ENCODE measurements around the gene DOK7.

The DOK7 gene

GRCh38 chr4:3462790-3463415, at the start of gene DOK7:
DOK7 (plus strand) TSS chr4:3463306; CDS start chr4:3463376, 70 bp downstream.
- peaks cover 57% of the 10 kb centered on the region for H3K27me3 Mint-ChIP-seq
- no peak within 1 kb of the TSS for H3K27ac Mint-ChIP-seq
- H3K4me3 Mint-ChIP-seq, result no peak within 1 kb of the TSS
- H3K4me1 Mint-ChIP-seq, result no peaks in the 10 kb centered on the region
- H3K36me3 Mint-ChIP-seq, result no peaks in the 10 kb centered on the region
- H3K9me3 Mint-ChIP-seq, result no peaks in the 10 kb centered on the region
- no peak for DNase-seq
- CTCF ChIA-PET, result no interaction called here

- CTCF ChIA-PET, result no interaction called here
- Mint-ChIP-seq H3K4me3 (no peak overlapping the region), H3K36me3 (no peaks in the 10 kb centered on the region), H3K4me1 (no peaks in the 10 kb centered on the region), H3K9me3 (no peaks in the 10 kb centered on the region), H3K27ac (no peak overlapping the region), H3K27me3 (no peaks in the 10 kb centered on the region)
- DNase-seq, result peak; percentile 16
These were observed 49.3 kb upstream of the DOK7 start for GRCh38 chr4:3413675-3414420.

DNA sequence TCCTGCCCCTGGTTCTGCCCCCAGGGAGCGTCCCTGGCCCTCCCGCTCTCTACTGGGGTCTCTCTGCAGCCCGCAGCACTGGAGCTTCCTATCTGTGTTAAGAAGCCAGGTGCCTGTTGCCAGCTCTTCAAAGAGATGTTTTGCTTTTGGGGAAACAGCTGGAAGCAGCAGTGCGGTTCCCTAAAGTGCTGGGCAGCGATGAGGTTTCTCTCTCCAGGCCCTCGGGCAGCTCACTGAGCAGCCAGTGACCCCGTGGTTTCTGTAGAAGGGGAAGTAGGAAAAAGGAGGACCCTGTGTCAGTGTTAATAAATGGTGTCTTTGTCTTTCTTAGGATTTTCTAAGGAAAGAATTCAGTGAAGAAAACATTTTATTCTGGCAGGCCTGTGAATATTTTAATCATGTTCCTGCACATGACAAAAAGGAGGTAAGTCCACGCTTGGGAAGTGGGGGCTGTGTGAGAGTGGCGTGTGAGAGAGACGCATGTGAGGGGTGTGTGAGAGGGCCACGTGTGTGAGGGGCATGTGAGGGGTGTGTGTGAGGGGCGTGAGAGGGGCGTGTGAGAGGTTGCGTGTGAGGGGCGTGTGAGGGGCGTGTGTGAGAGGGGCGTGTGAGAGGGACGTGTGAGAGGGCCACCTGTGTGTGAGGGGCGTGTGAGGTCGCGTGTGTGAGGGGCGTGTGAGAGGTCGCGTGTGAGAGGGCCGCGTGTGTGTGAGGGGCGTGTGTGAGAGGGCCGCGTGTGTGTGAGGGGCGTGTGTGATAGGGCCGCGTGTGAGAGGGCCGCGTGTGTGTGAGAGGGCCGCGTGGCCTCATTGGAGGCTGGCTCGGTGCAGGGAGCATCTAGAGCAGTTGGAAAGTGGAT, 48.5 kb upstream of the DOK7 start:
- Mint-ChIP-seq H3K4me3 (no peak overlapping the region), H3K27me3 (no peaks in the 10 kb centered on the region), H3K27ac (no peak overlapping the region), H3K9me3 (no peaks in the 10 kb centered on the region), H3K36me3 (no peaks in the 10 kb centered on the region), H3K4me1 (no peaks in the 10 kb centered on the region)
- CTCF ChIA-PET, result no interaction called here
- DNase-seq, result peak; percentile 10

DNA sequence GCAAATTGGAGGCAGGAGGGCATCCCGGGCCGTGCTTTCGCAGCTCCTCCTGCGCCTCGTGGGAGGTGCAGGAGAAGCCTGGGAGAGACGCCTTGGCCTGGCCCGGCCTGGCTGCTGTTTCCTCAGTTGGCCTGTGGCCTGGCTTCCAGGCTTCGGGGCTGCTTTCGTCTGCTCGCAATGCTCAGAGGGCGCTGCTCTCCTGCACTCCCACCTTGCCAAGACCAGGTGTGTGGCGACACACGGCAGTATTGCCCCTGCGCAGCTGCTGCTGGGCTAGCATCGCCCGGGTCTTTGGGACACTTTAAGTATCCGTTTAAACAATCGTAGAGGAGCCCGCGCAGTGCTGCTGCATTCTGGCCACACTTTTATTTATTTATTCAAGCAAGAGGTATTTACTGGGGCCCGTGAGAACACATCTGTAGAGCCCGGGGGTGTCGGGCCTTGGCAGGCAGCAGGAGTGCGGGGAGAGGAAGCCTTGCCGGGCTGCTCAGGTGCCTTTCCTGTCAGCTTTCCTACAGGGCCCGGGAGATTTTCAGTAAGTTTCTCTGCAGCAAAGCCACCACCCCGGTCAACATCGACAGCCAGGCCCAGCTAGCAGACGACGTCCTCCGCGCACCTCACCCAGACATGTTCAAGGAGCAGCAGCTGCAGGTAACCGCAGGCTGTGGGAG, 47.5 kb upstream of the DOK7 start:
- peak; percentile 3 for DNase-seq
- CTCF ChIA-PET, result no interaction called here
- Mint-ChIP-seq H3K4me3 (no peak overlapping the region), H3K27ac (no peak overlapping the region), H3K9me3 (no peaks in the 10 kb centered on the region), H3K4me1 (no peaks in the 10 kb centered on the region), H3K27me3 (no peaks in the 10 kb centered on the region), H3K36me3 (no peaks in the 10 kb centered on the region)

- no peaks in the 10 kb centered on the region for H3K27me3 Mint-ChIP-seq
- H3K4me1 Mint-ChIP-seq, result no peaks in the 10 kb centered on the region
- no peak overlapping the region for H3K27ac Mint-ChIP-seq
- no peaks in the 10 kb centered on the region for H3K9me3 Mint-ChIP-seq
- DNase-seq, result no peak
- no peak overlapping the region for H3K4me3 Mint-ChIP-seq
- no peaks in the 10 kb centered on the region for H3K36me3 Mint-ChIP-seq
- CTCF ChIA-PET, result no interaction called here
These were observed 46.8 kb upstream of the DOK7 start for GRCh38 chr4:3416270-3416669.

DNA sequence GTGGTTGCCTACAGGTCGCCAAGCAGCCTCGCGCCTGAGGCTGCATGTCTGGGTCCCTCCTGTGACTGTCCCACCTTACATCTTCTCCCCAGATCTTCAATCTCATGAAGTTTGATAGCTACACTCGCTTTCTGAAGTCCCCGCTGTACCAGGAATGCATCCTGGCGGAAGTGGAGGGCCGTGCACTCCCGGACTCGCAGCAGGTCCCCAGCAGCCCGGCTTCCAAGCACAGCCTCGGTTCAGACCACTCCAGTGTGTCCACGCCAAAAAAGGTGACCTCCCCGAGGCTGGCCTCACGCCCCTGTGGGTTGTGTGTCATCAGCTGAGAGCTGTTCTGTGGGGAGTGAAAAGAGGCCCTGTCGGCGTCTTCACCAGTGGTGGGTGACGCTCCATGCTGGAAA, 46.3 kb upstream of the DOK7 start:
- no peaks in the 10 kb centered on the region for H3K36me3 Mint-ChIP-seq
- no peak overlapping the region for H3K27ac Mint-ChIP-seq

GRCh38 chr4:3417448-3417847, 45.7 kb upstream of the DOK7 start:
- Mint-ChIP-seq H3K27me3 (no peaks in the 10 kb centered on the region), H3K27ac (no peak overlapping the region), H3K4me1 (no peaks in the 10 kb centered on the region), H3K4me3 (no peak overlapping the region), H3K9me3 (no peaks in the 10 kb centered on the region), H3K36me3 (no peaks in the 10 kb centered on the region)
- DNase-seq, result no peak
- CTCF ChIA-PET, result no interaction called here

More for the DNA sequence above, 46.3 kb upstream of the DOK7 start:
- H3K27me3 Mint-ChIP-seq, result no peaks in the 10 kb centered on the region
- no peaks in the 10 kb centered on the region for H3K9me3 Mint-ChIP-seq
- CTCF ChIA-PET, result no interaction called here
- no peaks in the 10 kb centered on the region for H3K4me1 Mint-ChIP-seq
- no peak overlapping the region for H3K4me3 Mint-ChIP-seq
- no peak for DNase-seq

GRCh38 chr4:3418029-3418762, 44.9 kb upstream of the DOK7 start:
- H3K4me1 Mint-ChIP-seq, result no peaks in the 10 kb centered on the region
- CTCF ChIA-PET, result no interaction called here
- H3K36me3 Mint-ChIP-seq, result no peaks in the 10 kb centered on the region
- no peak overlapping the region for H3K27ac Mint-ChIP-seq
- DNase-seq, result no peak
- H3K9me3 Mint-ChIP-seq, result no peaks in the 10 kb centered on the region
- H3K27me3 Mint-ChIP-seq, result no peaks in the 10 kb centered on the region
- no peak overlapping the region for H3K4me3 Mint-ChIP-seq

- Mint-ChIP-seq H3K27me3 (no peaks in the 10 kb centered on the region), H3K9me3 (no peaks in the 10 kb centered on the region), H3K4me3 (no peak overlapping the region), H3K4me1 (no peaks in the 10 kb centered on the region), H3K27ac (no peak overlapping the region), H3K36me3 (no peaks in the 10 kb centered on the region)
- DNase-seq, result no peak
- CTCF ChIA-PET, result interaction anchor here (1.2 kb wide), 1 partner anchor 50 kb away, joined by 3 read pairs; no protein-coding TSS in a partner anchor
These were observed 43.1 kb upstream of the DOK7 start for GRCh38 chr4:3419836-3420605.

GRCh38 chr4:3420606-3420955, 42.5 kb upstream of the DOK7 start:
- Mint-ChIP-seq H3K27me3 (no peaks in the 10 kb centered on the region), H3K27ac (no peak overlapping the region), H3K4me3 (no peak overlapping the region), H3K9me3 (no peaks in the 10 kb centered on the region), H3K4me1 (no peaks in the 10 kb centered on the region), H3K36me3 (no peaks in the 10 kb centered on the region)
- DNase-seq, result no peak
- CTCF ChIA-PET, result interaction anchor here (0.9 to 1.2 kb wide), 2 partner anchors 23 to 51 kb away, joined by 3 read pairs; no protein-coding TSS in a partner anchor

GRCh38 chr4:3420956-3421355, 42.1 kb upstream of the DOK7 start:
- Mint-ChIP-seq H3K4me3 (no peak overlapping the region), H3K4me1 (no peaks in the 10 kb centered on the region), H3K27me3 (no peaks in the 10 kb centered on the region), H3K27ac (no peak overlapping the region), H3K36me3 (no peaks in the 10 kb centered on the region), H3K9me3 (no peaks in the 10 kb centered on the region)
- no peak for DNase-seq
- CTCF ChIA-PET, result interaction anchor here (0.9 kb wide), 1 partner anchor 22 kb away, joined by 3 read pairs; no protein-coding TSS in a partner anchor

DNA sequence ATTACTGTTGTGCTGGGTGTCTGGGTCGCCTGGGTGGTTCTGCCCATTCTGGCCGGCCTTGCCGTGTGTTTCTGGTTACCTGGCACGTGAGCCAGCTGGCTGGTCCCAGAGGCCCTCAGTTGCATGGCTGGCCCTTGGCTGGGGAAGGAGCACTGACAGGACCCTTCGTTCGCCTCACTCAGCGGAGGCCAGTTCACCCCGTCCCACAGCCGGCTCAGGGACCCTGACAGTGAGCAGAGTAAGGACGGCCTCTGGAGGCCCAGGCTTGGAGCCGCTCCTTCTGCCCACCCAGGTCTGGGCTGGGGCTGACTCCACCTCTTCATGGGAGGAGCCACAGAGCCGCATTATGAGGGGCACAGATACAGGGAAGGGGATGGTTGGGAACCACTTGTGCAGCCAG, 41.6 kb upstream of the DOK7 start:
- no peaks in the 10 kb centered on the region for H3K27me3 Mint-ChIP-seq
- no peaks in the 10 kb centered on the region for H3K4me1 Mint-ChIP-seq
- H3K9me3 Mint-ChIP-seq, result no peaks in the 10 kb centered on the region
- DNase-seq, result no peak
- no peaks in the 10 kb centered on the region for H3K36me3 Mint-ChIP-seq
- no peak overlapping the region for H3K4me3 Mint-ChIP-seq
- H3K27ac Mint-ChIP-seq, result no peak overlapping the region
- CTCF ChIA-PET, result interaction anchor here (0.9 kb wide), 1 partner anchor 22 kb away, joined by 3 read pairs; no protein-coding TSS in a partner anchor

DNA sequence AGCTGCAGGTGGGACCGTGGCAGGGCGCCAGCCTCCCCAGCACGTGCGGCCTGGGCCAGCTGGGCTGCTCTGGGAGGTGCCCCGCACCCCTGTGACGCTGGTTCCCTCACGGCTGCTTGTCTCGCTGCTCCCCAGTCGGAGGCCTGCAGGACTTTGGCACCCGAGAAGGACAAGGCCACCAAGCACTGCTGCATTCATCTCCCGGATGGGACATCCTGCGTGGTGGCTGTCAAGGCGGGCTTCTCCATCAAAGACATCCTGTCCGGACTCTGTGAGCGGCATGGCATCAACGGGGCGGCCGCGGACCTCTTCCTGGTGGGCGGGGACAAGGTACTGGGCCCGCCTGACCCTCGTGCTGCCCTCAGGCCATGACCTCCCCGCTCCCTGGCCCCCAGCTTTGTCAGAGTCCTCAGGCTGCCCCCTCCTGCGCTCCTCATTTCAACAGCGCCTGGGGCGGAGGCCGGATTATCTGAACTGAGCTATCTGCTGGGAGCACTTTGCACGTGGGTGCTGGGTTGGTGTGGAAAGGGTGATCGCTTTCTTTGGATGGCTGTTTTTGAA, 40.8 kb upstream of the DOK7 start:
- H3K27me3 Mint-ChIP-seq, result no peaks in the 10 kb centered on the region
- H3K4me3 Mint-ChIP-seq, result no peak overlapping the region
- CTCF ChIA-PET, result no interaction called here
- no peaks in the 10 kb centered on the region for H3K36me3 Mint-ChIP-seq
- no peaks in the 10 kb centered on the region for H3K4me1 Mint-ChIP-seq
- no peak for DNase-seq
- H3K27ac Mint-ChIP-seq, result no peak overlapping the region
- no peaks in the 10 kb centered on the region for H3K9me3 Mint-ChIP-seq
